Activated CD8-positive, alpha-beta T cell treated with anti-CD3 and anti-CD28 coated beads for 36 hours (primary cell): ENCODE data around the gene CACUL1. TPM values are rescaled to one million over a fixed set of nuclear protein-coding genes. Genes with fewer than 3 reads are reported as not detected.

Experiments used
- ATAC-seq: fragments of 200-7000 bp; cut with Tn5 transposase; one replicate; pipeline ENCODE4 v1.10.0; 2021; ENCODE audit warnings: mild to moderate bottlenecking, moderate library complexity
- CTCF ChIA-PET: fragments of 350-600 bp; sonication (Branson Sonifier 250); formaldehyde crosslinking; loops from one replicate; lab custom pipeline; 2021; ENCODE audit warnings: antibody characterized with exemption; lab: Charles Lee
- POLR2A ChIA-PET: fragments of 350-600 bp; sonication (Branson Sonifier 250); formaldehyde crosslinking; loops from one replicate; lab custom pipeline; 2021; ENCODE audit warnings: antibody characterized with exemption; lab: Charles Lee
- DNase-seq: peaks from one replicate; pipeline ENCODE4 v3.0.0-alpha.2; 2020
- H3K27ac Mint-ChIP-seq: one replicate; pipeline ENCODE4 v1.8.0; 2021; ENCODE audit warnings: mild to moderate bottlenecking, mixed read lengths
- H3K27me3 Mint-ChIP-seq: one replicate; pipeline ENCODE4 v1.8.0; 2021; ENCODE audit warnings: mixed read lengths
- H3K36me3 Mint-ChIP-seq: one replicate; pipeline ENCODE4 v1.8.0; 2021; ENCODE audit warnings: low read depth, mixed read lengths
- H3K4me1 Mint-ChIP-seq: one replicate; pipeline ENCODE4 v1.8.0; 2021; ENCODE audit warnings: low read depth, mixed read lengths
- H3K4me3 Mint-ChIP-seq: one replicate; pipeline ENCODE4 v1.8.0; 2021; ENCODE audit warnings: mild to moderate bottlenecking, moderate library complexity, mixed read lengths
- H3K9me3 Mint-ChIP-seq: one replicate; pipeline ENCODE4 v1.8.0; 2021; ENCODE audit warnings: mixed read lengths
- intact Hi-C: fragments of 100-400 bp; cut with micrococcal nuclease; formaldehyde crosslinking; loops from one replicate; pipeline ENCODE4 v1.10.0; 2022
- total RNA-seq, 2 experiments: library from RNA; stranded (reverse); gene quantifications; one replicate each; pipeline ENCODE4 v1.2.3, GENCODE V29; 2021
- TF ChIP-seq, protein P1 (sequence below): fragments of 200-600 bp; IDR thresholded peaks from one replicate; pipeline ENCODE4 v1.8.0; 2022; ENCODE audit warnings: antibody characterized with exemption, mild to moderate bottlenecking

Gene CACUL1
- total RNA-seq, 2 experiments from 2014 or later: 25.6 to 26.1 TPM

DNA sequence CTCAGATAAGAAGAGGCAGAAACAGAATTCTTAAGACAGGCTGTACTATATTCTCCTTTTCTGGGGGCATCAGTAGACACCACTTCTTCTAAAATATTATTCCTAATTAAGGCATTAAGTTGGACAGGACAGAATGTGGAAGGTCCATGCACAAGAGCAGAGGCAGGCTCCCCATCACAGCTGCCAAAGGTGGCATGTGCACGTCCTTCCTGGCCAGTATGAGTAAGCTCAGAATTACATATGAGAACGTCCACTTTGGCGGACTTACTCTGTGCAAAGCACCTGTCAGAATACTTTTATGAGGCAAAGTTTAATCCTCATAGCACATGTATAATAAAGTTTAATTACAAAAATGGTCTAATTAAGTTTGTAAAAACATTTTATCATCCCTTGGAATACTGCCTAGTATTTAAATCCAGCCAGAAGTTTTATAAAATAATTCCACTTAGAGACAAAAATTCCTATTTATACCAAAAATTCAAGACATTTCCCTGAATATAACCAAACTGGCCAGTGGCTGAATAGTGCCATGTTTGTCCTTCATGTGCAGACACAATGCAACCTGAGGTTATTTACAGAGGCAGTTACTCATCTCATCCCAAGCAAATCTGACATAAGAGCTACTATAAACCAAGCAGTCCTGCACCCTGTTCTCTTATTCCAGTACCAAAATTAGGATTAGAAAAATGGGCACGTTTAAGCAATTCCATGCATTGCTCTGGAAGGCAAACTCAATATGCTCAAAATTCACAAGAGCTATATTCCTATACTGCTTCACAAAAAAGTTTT is 65.5 kb downstream of the CACUL1 start:
- DNase-seq (no peak), ATAC-seq (no peak)
- H3K36me3 Mint-ChIP-seq: peaks cover 35% of the 10 kb centered on the region
- ChIA-PET POLR2A (interaction anchor here (0.6 kb wide), 1 partner anchor 49 kb away, joined by 3 read pairs; no protein-coding TSS in a partner anchor), CTCF (no interaction called here)
- no peaks in the 10 kb centered on the region for H3K9me3 Mint-ChIP-seq
- H3K4me1 Mint-ChIP-seq: peaks cover 7% of the 10 kb centered on the region
- H3K27me3 Mint-ChIP-seq: no peaks in the 10 kb centered on the region
- H3K27ac Mint-ChIP-seq: no peak overlapping the region
- intact Hi-C loops: no loop called here
- TF ChIP-seq, protein P1, sequence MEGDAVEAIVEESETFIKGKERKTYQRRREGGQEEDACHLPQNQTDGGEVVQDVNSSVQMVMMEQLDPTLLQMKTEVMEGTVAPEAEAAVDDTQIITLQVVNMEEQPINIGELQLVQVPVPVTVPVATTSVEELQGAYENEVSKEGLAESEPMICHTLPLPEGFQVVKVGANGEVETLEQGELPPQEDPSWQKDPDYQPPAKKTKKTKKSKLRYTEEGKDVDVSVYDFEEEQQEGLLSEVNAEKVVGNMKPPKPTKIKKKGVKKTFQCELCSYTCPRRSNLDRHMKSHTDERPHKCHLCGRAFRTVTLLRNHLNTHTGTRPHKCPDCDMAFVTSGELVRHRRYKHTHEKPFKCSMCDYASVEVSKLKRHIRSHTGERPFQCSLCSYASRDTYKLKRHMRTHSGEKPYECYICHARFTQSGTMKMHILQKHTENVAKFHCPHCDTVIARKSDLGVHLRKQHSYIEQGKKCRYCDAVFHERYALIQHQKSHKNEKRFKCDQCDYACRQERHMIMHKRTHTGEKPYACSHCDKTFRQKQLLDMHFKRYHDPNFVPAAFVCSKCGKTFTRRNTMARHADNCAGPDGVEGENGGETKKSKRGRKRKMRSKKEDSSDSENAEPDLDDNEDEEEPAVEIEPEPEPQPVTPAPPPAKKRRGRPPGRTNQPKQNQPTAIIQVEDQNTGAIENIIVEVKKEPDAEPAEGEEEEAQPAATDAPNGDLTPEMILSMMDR: no peak
- H3K4me3 Mint-ChIP-seq: no peak overlapping the region

DNA sequence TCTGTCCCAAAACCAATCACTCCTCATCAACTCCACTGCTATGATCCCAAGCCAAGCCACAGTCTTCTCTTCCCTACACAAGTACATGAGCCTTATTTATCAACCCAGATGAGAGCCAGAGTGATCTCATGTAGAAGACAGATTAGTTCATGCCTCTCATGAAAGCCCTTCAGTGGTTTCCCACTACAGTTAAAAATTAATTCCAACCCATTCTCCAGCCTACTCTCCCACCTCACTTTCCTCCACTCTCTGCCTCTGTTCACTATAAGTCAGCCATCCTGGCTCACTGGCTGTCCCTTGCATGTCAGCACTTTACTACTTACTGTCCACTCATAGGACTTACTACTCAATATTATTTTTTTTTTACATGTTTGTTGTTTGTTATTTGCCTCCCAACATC is 67.3 kb downstream of the CACUL1 start:
- DNase-seq: no peak
- H3K4me1 Mint-ChIP-seq: no peaks in the 10 kb centered on the region
- peaks cover 26% of the 10 kb centered on the region for H3K36me3 Mint-ChIP-seq
- H3K9me3 Mint-ChIP-seq: no peaks in the 10 kb centered on the region
- CTCF ChIA-PET: interaction anchor here (1.0 kb wide), 1 partner anchor 34 kb away, joined by 3 read pairs; no protein-coding TSS in a partner anchor
- no peak for ATAC-seq
- POLR2A ChIA-PET: no interaction called here
- intact Hi-C loops: no loop called here
- no peak overlapping the region for H3K27ac Mint-ChIP-seq
- H3K4me3 Mint-ChIP-seq: no peak overlapping the region
- no peaks in the 10 kb centered on the region for H3K27me3 Mint-ChIP-seq
- TF ChIP-seq, protein P1: no peak

DNA sequence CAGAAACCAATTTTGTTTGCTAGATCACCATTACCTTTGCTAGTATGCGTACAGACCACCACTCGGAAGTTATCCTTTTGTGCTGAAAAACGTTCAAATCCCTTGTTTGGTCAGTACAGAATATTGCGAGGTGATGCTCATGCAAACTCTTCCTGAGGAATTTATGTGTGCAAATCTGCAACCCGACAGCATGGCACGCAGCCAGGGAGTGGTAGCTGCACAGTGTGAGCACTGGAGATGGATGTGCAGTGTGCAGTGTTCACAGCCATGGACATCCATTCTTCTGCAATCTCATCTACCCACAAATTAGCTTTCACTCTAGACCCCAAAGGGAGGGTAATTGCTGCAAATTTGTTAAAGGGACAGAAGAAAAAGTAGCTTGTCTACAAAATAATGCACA is 72.2 kb downstream of the CACUL1 start:
- intact Hi-C loops: no loop called here
- CTCF ChIA-PET: interaction anchor here (1.4 kb wide), 1 partner anchor 39 kb away, joined by 3 read pairs; no protein-coding TSS in a partner anchor
- H3K36me3 Mint-ChIP-seq: peaks cover 23% of the 10 kb centered on the region
- H3K4me3 Mint-ChIP-seq: no peak overlapping the region
- peaks cover 4% of the 10 kb centered on the region for H3K4me1 Mint-ChIP-seq
- no peaks in the 10 kb centered on the region for H3K9me3 Mint-ChIP-seq
- H3K27ac Mint-ChIP-seq: no peak overlapping the region
- TF ChIP-seq, protein P1: no peak
- DNase-seq (no peak), ATAC-seq (no peak)
- H3K27me3 Mint-ChIP-seq: no peaks in the 10 kb centered on the region
- POLR2A ChIA-PET: no interaction called here

DNA sequence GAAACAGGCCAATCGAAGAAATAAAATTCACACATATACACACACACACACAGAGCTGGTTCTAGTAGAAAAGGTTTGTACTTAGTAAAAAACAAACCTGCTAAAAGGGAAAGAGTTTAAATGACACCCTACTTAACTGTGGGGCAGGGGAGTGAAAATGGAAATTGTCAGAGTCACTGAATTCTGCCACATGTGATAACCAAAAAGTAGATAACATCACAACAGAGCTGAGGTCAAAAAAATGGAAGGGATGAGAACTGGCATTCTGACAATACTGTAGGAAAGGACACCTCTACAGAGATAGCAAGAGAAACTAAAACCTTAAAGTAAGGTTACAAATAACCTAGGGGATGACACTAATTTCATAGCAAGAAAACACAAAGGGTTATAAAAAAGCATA is 74.6 kb downstream of the CACUL1 start:
- intact Hi-C loops: no loop called here
- no peak for ATAC-seq
- Mint-ChIP-seq H3K27me3 (no peaks in the 10 kb centered on the region), H3K27ac (no peak overlapping the region), H3K9me3 (no peaks in the 10 kb centered on the region), H3K36me3 (peaks cover 11% of the 10 kb centered on the region), H3K4me1 (peaks cover 4% of the 10 kb centered on the region), H3K4me3 (no peak overlapping the region)
- DNase-seq: no peak
- POLR2A ChIA-PET: no interaction called here
- CTCF ChIA-PET: no interaction called here
- TF ChIP-seq, protein P1: no peak

DNA sequence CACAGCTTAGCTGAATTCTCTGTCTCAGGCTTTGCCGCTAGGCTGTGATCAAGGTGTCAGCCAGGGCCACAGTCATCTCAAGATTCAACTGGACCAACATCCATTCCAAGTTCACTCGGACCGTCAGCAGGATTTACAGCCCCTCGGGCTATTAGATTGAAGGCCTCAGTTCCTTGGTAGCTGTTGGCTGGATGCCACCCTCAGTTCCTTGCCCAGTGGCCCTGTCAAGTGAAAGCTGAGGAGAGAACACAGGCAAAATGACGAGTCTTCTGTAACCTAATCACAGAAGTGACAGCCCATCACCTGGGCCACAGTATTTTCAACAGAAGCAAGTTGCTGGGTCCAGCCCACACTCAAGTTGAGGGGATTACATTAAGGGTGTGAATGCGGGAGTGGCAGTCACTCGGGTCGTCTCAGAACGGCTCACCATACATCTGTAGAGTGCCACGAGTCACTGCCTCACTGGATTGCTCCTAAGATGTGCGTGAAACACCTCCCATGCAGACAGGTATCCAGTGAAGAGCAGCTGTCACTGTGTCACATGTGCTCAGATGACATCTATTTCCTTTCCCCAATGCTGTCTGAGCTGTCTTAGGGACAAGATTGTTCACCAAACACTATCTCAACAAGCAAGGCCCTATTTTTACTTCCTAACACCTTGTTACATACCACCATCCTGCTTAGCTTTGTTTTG is 80.4 kb downstream of the CACUL1 start:
- Mint-ChIP-seq H3K27ac (no peak overlapping the region), H3K4me3 (no peak overlapping the region), H3K27me3 (no peaks in the 10 kb centered on the region), H3K4me1 (peaks cover 7% of the 10 kb centered on the region), H3K36me3 (peaks cover 2% of the 10 kb centered on the region), H3K9me3 (no peaks in the 10 kb centered on the region)
- DNase-seq: no peak
- ChIA-PET POLR2A (no interaction called here), CTCF (interaction anchor here (0.9 kb wide), 1 partner anchor 47 kb away, joined by 3 read pairs; no protein-coding TSS in a partner anchor)
- intact Hi-C loops: no loop called here
- TF ChIP-seq, protein P1: no peak
- ATAC-seq: peak; percentile 39
